ENCODE data around the gene PLSCR2.

- TF ChIP-seq CTCF (optimal IDR thresholded peaks at IDR 0.05 in 1 of 3, IDR thresholded peaks at IDR 0.05 in 1 of 3, conservative IDR thresholded peaks at IDR 0.05 in 1 of 3; ENCODE audit: extremely low read depth in 1 of 3, insufficient read depth in 2 of 3, low read length in 3 of 3) (no peak), EZH2 (IDR thresholded peaks at IDR 0.05; ENCODE audit: low read length) (no peak)
Measured at GRCh38 chr3:146503461-146504202, 34.3 kb upstream of the PLSCR2 start.
